GM19372 (cell line): ENCODE results near the gene SRGAP3.
A peak's percentile ranks its signal among the peaks of the same experiment; 100 is the strongest.

Experiments
- ATAC-seq: cut with Tn5 transposase; IDR thresholded peaks from one replicate; pipeline ENCODE4 v1.9.1; 2021; ENCODE audit warnings: mild to moderate bottlenecking, low read depth, moderate library complexity; ENCODE audit not compliant: unreplicated experiment

The SRGAP3 gene

GRCh38 chr3:8954938-8955763, 294.3 kb downstream of the SRGAP3 start:
- peak; percentile 64 for ATAC-seq

DNA sequence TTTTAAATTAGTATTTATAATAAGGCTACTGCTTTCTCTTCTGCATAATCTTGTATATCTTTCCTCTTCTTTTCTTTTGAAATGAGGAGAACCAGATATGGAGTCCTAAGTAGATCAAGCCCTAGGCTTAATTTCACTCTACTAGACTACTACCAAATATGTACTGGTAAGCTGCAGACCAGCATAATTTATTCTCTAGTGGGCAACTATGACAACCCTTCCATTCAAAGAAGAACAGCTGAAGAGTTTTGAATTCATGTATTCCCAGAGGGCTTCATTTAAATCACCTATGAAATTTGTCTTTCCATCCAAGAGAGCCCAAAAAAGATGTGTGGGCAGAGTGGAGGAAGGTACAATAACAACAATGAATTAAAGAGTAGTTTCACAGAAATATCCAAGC, 296.1 kb downstream of the SRGAP3 start:
- no peak for ATAC-seq

DNA sequence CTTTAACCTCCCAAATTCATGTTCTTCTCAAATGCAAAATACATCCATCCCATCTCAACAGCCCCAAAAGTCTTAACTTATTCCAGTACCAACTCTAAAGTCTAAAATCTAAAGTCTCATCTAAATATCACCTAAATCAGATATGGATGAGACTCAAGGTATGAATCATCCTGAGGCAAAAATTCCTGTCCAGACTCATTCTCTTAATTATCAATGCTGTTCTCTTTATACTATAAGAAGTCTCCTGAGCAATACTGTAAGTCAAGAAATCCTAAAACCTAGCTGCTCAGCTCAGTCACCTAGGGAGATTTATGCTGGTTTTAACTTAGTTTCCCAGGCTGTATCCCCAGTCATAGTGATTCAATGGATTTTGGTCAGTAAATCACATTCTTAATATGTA, 297.3 kb downstream of the SRGAP3 start:
- ATAC-seq: no peak

- no peak for ATAC-seq
Observed at GRCh38 chr3:8945890-8946600, 303.4 kb downstream of the SRGAP3 start.

DNA sequence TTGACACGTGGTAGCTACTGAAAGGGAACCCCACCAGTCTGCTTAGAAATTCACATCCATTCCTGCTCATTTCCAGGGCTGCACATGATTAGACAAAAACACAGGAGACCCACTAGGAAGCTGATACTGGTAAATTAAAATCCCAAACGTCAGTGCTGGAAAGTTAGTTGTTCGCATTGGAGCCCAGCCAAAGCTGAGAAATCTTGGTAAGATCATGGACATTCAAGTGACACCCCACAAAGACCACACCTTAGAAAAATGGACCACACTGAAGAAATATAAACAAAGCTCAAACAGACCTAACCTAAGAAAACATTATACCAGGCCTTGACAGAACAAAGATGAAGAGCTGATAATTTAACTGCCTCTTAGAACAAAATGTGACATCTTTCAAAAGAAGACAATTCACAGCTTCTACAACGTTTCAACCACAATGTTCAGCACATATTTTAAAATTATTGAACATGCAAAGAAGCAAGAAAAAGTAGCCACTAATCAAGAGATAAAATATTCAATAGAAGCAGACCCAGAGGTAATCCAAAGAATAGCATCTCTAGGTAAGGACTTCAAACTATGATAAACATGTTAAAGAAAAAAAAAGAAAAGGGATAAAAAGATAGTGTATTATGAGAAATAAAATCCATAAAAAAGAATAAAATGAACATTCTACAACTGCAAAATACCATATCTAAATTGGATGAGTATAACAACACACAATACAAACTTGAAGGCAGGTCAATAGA, 306.5 kb downstream of the SRGAP3 start:
- ATAC-seq: no peak

DNA sequence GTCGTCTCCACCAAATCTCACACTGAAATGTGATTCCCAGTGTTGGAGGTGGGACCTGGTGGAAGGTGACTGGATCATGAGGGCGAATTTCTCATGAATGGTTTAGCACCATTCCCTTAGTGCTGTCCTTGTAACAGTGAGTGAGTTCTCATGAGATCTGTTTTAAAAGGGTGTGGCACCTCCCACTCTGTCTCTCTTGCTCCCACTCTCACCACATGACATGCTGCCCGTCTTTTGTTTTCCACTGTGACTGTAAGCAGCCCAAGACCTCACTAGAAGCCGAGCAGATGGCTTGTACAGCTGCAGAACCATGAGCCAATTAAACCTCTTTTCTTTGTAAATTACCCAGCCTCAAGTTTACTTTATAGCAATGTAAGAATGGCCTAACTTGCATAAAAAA, 307.3 kb downstream of the SRGAP3 start:
- no peak for ATAC-seq

- no peak for ATAC-seq
Observed at GRCh38 chr3:8938021-8938420, 311.4 kb downstream of the SRGAP3 start.

DNA sequence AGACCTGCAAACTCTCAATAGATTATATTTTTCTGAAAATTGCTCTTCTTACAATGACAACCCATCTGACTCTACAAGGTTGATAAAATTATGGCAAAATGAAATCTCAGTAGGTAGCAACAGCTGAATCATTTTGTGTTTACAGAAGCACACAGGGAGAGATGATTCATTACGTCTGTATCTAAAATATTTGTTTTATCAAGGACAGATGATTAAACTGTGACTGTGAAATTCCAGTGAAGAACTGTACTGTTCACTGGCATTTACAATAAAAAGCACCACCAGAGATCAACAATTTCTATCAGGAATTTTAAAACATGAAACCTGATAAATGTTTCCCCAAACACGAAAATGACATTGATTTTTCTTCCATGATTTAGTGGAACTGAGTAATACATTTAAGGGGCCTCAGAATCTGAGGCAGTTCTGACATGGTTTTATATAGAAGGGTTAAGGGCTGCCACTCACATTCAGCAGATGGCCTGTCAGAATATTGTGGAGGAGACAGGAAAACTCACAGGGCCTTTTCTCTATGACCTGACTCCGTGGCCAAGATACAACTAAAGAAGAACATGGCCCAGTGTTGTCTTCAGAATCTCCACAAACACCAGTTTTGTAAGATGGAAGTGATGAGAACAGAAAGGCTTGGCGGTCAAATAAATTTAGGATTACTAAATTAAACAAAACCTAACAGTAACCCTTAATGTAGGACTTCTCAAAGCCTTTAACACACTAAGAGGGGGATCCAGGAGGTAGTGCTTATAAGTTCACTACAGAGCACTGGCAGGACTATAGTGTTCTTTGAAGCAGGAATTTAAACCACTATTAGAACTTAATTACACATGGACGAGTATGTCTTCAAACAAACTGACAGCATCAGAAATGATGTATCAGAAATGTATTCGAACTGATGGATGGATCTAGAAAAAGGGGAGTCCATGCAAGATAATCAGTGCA, 312.1 kb downstream of the SRGAP3 start:
- ATAC-seq: no peak

- ATAC-seq: no peak
Observed at GRCh38 chr3:8932507-8932906, 316.9 kb downstream of the SRGAP3 start.

GRCh38 chr3:8931342-8931741, 318.1 kb downstream of the SRGAP3 start:
- ATAC-seq: no peak
